Tibial nerve (tissue), 4 donors: ENCODE results near the gene SYT7.

Source experiments
- EP300 ChIP-seq, 2 donors: sonication (generic); formaldehyde crosslinking; IDR thresholded peaks; one replicate each; pipeline ENCODE4 v1.6.1; 2017; ENCODE audit warnings: antibody characterized with exemption in 2 of 2, mild to moderate bottlenecking in 1 of 2
- POLR2A ChIP-seq, 2 donors: fragments of 450-650 bp; IDR thresholded peaks; one replicate each; pipeline ENCODE4 v1.6.1; 2017; ENCODE audit warnings: antibody characterized with exemption in 2 of 2, mild to moderate bottlenecking in 2 of 2, moderate library complexity in 2 of 2
- TF ChIP-seq, protein P1 (sequence below), 5 experiments: fragments of 200-600 bp in 3 of 5; fragments of 450-650 bp in 2 of 5; sonication (generic) in 3 of 5; IDR thresholded peaks; one replicate each; pipeline ENCODE4 v1.5.1; 2016 to 2019; ENCODE audit warnings: antibody characterized with exemption in 5 of 5, mild to moderate bottlenecking in 3 of 5, moderate library complexity in 2 of 5

- TF ChIP-seq, protein P1, sequence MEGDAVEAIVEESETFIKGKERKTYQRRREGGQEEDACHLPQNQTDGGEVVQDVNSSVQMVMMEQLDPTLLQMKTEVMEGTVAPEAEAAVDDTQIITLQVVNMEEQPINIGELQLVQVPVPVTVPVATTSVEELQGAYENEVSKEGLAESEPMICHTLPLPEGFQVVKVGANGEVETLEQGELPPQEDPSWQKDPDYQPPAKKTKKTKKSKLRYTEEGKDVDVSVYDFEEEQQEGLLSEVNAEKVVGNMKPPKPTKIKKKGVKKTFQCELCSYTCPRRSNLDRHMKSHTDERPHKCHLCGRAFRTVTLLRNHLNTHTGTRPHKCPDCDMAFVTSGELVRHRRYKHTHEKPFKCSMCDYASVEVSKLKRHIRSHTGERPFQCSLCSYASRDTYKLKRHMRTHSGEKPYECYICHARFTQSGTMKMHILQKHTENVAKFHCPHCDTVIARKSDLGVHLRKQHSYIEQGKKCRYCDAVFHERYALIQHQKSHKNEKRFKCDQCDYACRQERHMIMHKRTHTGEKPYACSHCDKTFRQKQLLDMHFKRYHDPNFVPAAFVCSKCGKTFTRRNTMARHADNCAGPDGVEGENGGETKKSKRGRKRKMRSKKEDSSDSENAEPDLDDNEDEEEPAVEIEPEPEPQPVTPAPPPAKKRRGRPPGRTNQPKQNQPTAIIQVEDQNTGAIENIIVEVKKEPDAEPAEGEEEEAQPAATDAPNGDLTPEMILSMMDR (IDR thresholded peaks at IDR 0.05), result no peak
- TF ChIP-seq POLR2A (IDR thresholded peaks at IDR 0.05), result no peak
- no peak for TF ChIP-seq EP300 (IDR thresholded peaks at IDR 0.05)
Measured at GRCh38 chr11:61618978-61619377, 38.1 kb upstream of the SYT7 start.
